Measurements from ENCODE around the gene FABP2. TPM values are rescaled to one million over a fixed set of nuclear protein-coding genes. Genes with fewer than 3 reads are reported as not detected.
"Not testable (repeated sequence)": the region's sequence is repeated elsewhere in the genome, so short reads cannot be mapped to it uniquely, and the experiment has no call there.

FABP2 gene
- total RNA-seq, 1 experiment from 2014 or later, result not detected

DNA sequence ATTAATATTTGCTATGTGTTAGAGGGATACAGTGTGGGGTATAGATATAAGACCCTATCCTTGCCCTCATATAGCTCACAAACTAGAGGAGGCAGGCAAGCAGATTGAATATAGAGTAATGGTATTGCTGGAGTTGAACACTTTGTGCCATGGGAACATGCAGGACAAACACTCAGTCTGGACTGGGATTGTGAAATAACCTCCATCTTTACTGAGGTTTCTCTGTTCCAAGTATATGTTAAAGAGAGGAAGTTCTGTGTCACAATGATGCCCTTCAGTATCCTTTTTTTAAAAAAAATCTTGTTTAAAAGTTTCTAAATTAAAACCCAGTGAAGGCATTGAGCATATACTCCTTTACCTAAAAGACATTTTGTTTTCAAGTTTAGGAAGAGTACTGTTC lies 8.7 kb downstream of the FABP2 start:
- no peak for DNase-seq (ENCODE audit: low read depth)

- no peak for DNase-seq (ENCODE audit: low read depth)
Observed at GRCh38 chr4:119310826-119311225, 11.1 kb downstream of the FABP2 start.

GRCh38 chr4:119307606-119308005 lies 14.3 kb downstream of the FABP2 start:
- DNase-seq (ENCODE audit: low read depth), result no peak

- DNase-seq (ENCODE audit: low read depth), result no peak
Observed at GRCh38 chr4:119304431-119304830, 17.5 kb downstream of the FABP2 start.

- no peak for DNase-seq (ENCODE audit: low read depth)
Observed at GRCh38 chr4:119303587-119304305, 18.2 kb downstream of the FABP2 start.

DNA sequence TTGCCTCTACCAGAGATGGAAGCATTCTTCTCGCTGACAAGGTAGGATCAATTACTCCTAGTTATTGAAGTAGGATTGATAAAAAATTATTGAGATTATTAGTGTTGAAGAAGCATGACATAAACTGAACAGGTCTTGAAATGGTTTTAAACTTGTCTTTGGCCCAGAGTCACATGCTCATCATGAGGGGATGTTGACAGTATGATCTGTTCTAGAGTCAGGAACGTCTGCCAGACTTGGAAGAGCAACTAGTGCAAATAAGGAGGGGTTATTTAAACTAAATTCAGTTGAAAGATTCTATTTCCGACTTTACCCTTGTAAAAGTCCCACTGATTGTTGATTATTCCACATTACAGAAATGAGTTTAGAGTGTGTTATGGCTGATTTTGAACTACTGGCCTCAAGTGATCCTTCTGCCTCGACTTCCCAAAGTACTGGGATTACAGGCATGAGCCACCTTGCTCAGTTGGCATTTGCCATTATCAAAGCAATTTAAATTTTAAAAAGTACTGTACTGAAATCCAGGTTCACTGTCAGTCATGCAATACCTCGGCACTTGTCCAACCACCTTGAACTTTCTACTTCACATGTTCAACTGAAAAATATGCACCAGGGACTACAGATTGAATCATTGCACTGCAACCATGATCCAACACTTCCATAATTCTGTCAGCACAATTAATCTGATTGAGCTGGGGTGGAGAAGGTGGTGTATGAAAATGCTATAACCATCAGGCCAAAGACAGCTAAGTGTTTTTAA lies 19.7 kb downstream of the FABP2 start:
- no peak for DNase-seq (ENCODE audit: low read depth)

DNA sequence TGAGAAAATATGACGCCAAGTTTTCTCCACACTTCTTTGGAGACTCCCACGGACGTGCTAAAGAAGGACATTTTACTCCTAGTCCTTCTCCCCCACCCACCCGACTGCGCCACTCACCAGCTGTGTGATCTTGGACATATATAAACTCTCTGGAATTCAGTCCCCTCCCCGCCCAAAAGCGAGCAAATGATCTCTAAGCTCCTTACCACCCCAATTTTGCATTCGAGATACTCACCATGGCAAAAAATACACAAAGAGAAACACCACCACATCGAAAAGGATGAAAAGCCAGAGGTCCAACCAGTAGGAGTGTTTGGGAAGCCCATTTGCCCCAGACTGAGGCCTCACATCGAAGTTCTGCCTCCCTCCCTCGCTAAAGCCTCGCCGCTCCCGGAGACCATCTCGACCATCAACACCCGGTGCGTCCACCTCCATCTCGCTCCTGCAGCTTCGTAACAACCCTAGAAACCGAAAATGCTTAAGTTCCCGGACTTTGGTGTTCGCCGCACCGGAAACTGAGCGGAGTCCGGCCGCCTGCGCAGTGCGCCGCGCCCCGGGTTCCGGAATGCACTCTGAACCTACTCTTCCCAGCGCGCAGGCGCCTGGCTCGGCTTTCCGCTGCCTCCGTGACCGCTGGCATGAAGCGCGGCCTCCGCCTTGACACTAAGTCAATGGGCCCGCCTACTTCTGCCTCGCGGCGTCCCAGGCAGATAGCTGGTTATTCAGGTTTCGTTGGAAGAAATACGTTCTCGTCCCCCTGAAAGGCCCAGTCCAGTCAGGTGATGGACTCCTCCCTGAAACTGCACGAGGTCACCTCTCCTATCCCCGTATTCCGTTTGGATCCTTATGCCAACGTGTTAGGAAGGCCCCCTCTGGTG lies 21.6 kb downstream of the FABP2 start:
- DNase-seq (ENCODE audit: low read depth), result peak; percentile 86

GRCh38 chr4:119299741-119300100 lies 22.2 kb downstream of the FABP2 start:
- DNase-seq (ENCODE audit: low read depth), result no peak

DNA sequence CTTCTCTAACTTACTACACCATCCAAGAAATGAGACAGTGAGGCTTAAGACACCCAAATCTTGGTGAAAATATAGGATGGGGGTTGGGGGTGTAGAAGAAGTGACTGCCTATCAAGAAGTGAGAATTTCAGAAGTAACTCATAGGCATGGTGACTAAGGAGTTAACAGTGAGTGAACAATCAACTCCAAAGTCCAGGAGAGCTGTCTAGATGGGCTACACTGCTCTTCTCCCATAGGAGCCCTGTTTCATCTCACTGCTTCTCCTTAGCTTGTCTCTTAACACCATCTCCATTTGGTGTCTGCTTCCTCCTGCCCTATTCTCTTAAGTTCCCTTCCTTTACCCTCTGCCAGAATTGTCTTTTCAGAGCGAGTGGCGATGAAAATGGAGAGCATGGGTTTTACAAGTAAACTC lies 22.7 kb downstream of the FABP2 start:
- no peak for DNase-seq (ENCODE audit: low read depth)

DNA sequence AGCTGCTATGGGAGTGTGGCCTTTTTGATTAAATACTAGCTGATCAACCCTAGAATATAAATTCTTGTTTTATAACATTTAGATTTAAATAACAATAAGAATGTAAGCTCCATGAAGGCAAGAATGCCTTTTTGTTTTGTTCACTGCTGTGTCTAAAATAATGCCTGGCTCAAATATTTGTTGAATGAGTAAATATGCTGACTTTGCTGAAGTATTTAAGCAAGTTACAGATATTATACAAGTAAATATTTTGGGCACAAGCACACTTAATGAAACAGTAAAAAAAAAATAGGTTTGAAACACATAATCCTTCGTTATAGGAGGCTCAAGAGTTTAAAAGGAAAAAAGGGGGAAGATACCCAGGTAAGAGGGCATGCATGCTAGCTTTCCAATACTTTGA lies 24.1 kb downstream of the FABP2 start:
- DNase-seq (ENCODE audit: low read depth), result no peak

GRCh38 chr4:119296356-119296755 lies 25.6 kb downstream of the FABP2 start:
- DNase-seq (ENCODE audit: low read depth), result no peak

DNA sequence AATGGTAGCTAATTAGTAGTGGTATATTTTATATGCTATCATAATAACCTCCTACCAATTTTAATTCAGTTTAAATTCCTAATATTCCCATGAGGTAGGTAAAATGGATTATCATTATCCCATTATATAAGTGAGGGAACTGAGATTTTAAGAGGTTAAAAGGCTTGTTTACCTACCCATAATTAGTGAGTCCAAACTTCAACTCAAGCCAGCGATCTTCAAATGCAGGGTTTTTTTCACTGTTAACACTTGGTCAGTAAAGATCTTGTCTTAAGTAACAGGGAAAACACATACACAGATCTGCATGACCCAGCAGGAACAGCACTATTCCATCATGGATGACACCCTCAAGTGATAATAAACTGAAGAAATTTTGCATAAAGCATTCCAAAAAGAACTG lies 31.3 kb downstream of the FABP2 start:
- no peak for DNase-seq (ENCODE audit: low read depth)

DNA sequence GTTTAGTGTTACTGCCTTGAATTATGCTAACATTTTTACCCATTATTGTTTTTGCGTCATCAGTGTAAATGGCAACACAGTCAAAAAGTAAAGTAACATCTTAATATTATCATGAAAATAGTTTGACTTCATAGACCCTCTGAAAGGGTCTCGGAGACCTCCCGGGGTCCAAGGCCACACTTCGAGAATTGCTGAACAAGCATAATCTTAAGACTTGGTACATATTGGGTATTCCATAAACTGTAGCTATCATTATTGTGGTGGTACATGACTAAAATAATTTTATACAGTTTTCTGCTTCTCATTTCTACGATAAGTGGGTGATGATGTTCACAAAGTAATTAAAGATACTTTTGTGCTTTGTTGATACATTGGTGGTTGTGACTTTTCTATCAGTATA lies 32.6 kb downstream of the FABP2 start:
- no peak for DNase-seq (ENCODE audit: low read depth)

- peak; percentile 6 for DNase-seq (ENCODE audit: low read depth)
Observed at GRCh38 chr4:119286377-119287002, 35.4 kb downstream of the FABP2 start.

- DNase-seq (ENCODE audit: low read depth), result no peak
Observed at GRCh38 chr4:119284876-119285780, 36.8 kb downstream of the FABP2 start.

- no peak for DNase-seq (ENCODE audit: low read depth)
Observed at GRCh38 chr4:119281393-119281792, 40.5 kb downstream of the FABP2 start.

- not testable (repeated sequence) for DNase-seq (ENCODE audit: low read depth)
Observed at GRCh38 chr4:119279945-119280344, 42.0 kb downstream of the FABP2 start.

DNA sequence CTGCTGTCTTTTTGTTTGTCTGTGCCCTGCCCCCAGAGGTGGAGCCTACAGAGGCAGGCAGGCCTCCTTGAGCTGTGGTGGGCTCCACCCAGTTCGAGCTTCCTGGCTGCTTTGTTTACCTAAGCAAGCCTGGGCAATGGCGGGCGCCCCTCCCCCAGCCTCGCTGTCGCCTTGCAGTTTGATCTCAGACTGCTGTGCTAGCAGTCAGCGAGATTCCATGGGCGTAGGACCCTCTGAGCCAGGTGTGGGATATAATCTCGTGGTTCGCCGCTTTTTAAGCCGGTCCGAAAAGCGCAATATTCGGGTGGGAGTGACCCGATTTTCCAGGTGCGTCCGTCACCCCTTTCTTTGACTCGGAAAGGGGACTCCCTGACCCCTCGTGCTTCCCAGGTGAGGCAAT lies 42.4 kb downstream of the FABP2 start:
- DNase-seq (ENCODE audit: low read depth), result not testable (repeated sequence)

DNA sequence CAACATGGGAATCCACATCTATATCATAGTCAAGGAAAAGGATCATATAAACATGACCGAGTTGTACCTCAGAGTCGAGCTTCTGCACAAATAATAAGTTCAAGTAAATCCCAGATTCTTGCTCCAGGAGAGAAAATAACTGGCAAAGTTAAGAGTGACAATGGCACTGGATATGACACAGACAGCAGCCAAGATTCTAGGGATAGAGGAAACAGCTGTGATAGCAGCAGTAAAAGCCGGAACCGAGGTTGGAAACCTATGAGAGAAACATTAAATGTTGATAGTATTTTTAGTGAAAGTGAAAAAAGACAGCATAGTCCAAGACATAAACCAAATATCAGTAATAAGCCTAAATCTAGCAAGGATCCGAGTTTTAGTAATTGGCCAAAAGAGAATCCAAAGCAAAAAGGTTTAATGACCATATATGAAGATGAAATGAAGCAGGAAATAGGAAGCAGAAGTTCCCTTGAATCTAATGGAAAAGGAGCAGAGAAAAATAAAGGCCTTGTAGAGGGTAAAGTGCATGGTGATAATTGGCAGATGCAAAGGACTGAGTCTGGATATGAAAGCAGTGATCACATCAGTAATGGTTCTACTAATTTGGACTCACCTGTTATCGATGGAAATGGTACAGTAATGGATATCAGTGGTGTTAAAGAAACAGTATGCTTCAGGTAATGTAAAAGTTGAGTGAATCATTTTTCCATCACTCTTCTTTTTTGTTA lies 50.4 kb downstream of the FABP2 start:
- no peak for DNase-seq (ENCODE audit: low read depth)

DNA sequence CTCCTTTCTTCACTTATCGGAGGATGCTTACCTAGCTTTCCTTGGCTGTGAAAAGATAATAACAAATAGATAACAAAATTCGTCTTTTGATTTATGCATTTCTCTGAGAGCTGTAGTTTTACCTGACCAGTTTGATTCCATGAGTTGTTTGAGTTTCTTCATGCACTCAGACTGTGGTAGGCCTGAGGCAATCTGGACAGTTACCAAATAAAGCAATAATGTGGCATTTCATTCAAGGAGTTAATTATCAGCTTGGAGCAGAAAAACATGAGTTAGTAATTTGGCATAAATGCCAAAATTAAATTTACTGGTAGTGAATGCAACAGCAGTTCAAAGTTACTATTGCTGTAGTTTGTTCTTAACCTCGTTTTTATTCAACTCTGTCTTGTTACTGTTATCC lies 53.5 kb downstream of the FABP2 start:
- DNase-seq (ENCODE audit: low read depth), result no peak
